Keratinocyte (primary cell): ENCODE data around the gene SHISA9. TPM values are rescaled to one million over a fixed set of nuclear protein-coding genes. Genes with fewer than 3 reads are reported as not detected.

Source experiments
- DNase-seq: peaks from one replicate; pipeline ENCODE4 v3.0.0-alpha.2; 2011; ENCODE audit warnings: low read depth, missing footprints, low spot score
- FAIRE-seq: peaks from 2 replicates; lab custom pipeline; 2011; peaks lifted over from hg19 to GRCh38; lab: Jason Lieb, UNC
- H2AFZ ChIP-seq: 2 replicates; pipeline ENCODE4 v1.6.0; 2012; ENCODE audit warnings: low read length, control low read depth, inconsistent platforms; ENCODE audit not compliant: control insufficient read depth
- H3K27ac ChIP-seq: 2 replicates; pipeline ENCODE4 v1.5.1; 2011; ENCODE audit warnings: low read length; ENCODE audit not compliant: control insufficient read depth, insufficient read depth
- H3K27me3 ChIP-seq: 3 replicates; pipeline ENCODE4 v1.6.0; 2011; ENCODE audit warnings: low read length; ENCODE audit not compliant: control insufficient read depth, insufficient read depth; ENCODE audit errors: extremely low read depth
- H3K36me3 ChIP-seq, 2 experiments: 2 replicates in 1 of 2; 3 replicates in 1 of 2; pipeline ENCODE4 v1.5.1; 2011; ENCODE audit warnings: low read length in 2 of 2, mild to moderate bottlenecking in 1 of 2; ENCODE audit not compliant: control insufficient read depth in 2 of 2, insufficient read depth in 2 of 2; ENCODE audit errors: extremely low read depth in 1 of 2
- H3K4me1 ChIP-seq: 3 replicates; pipeline ENCODE4 v1.5.1; 2011; ENCODE audit warnings: low read length; ENCODE audit not compliant: control insufficient read depth, insufficient read depth; ENCODE audit errors: extremely low read depth
- H3K4me2 ChIP-seq: 3 replicates; pipeline ENCODE4 v1.6.0; 2011; ENCODE audit warnings: low read depth, low read length; ENCODE audit not compliant: control insufficient read depth, insufficient read depth; ENCODE audit errors: extremely low read depth
- H3K4me3 ChIP-seq, 3 experiments: fragments of 200-600 bp in 1 of 3; sonication (generic) in 1 of 3; 2 replicates in 2 of 3; 3 replicates in 1 of 3; pipeline ENCODE4 v1.5.1; 2011 to 2016; ENCODE audit warnings: low read length in 3 of 3, mild to moderate bottlenecking in 3 of 3, control low read depth in 2 of 3, inconsistent platforms in 1 of 3, low read depth in 1 of 3, mixed read lengths in 1 of 3, mixed run types in 1 of 3, moderate library complexity in 1 of 3; ENCODE audit not compliant: control insufficient read depth in 2 of 3, insufficient read depth in 2 of 3; ENCODE audit errors: extremely low read depth in 1 of 3
- H3K79me2 ChIP-seq: 2 replicates; pipeline ENCODE4 v1.6.0; 2012; ENCODE audit warnings: low read length; ENCODE audit not compliant: control insufficient read depth, insufficient read depth
- H3K9ac ChIP-seq: 3 replicates; pipeline ENCODE4 v1.6.0; 2011; ENCODE audit warnings: low read length; ENCODE audit not compliant: control insufficient read depth, insufficient read depth; ENCODE audit errors: extremely low read depth
- H3K9me1 ChIP-seq: 3 replicates; pipeline ENCODE4 v1.6.0; 2011; ENCODE audit warnings: low read length; ENCODE audit not compliant: control insufficient read depth, insufficient read depth; ENCODE audit errors: extremely low read depth
- H3K9me3 ChIP-seq: 2 replicates; pipeline ENCODE4 v1.5.1; 2012; ENCODE audit warnings: low read depth, low read length; ENCODE audit not compliant: control insufficient read depth
- H4K20me1 ChIP-seq: 3 replicates; pipeline ENCODE4 v1.6.0; 2011; ENCODE audit warnings: low read length; ENCODE audit not compliant: control insufficient read depth, insufficient read depth; ENCODE audit errors: extremely low read depth
- EZH2 ChIP-seq: IDR thresholded peaks from one replicate; pipeline ENCODE4 v1.6.1; 2012; ENCODE audit warnings: inconsistent platforms, mild to moderate bottlenecking, low read length, moderate library complexity
- dilution Hi-C: fragments of 300-500 bp; cut with MboI; formaldehyde crosslinking; loops from one replicate; pipeline ENCODE4 v1.7.0; 2020; ENCODE audit warnings: low sequenced_read_pairs; ENCODE audit not compliant: extremely low pct_ligation_motif_present
- polyA plus RNA-seq, 5 experiments: library from polyadenylated mRNA; depleted of rRNA in 3 of 5; stranded (reverse) in 3 of 5; stranded (forward) in 1 of 5; unstranded in 1 of 5; fragments of >200 nt; gene quantifications; 1 replicate in 1 of 5; 2 replicates in 3 of 5; 3 replicates in 1 of 5; pipeline versions ENCODE4 v1.2.1 to v1.2.3, GENCODE V29; 2011 to 2012; ENCODE audit warnings: missing spikeins in 2 of 5, low read depth in 1 of 5, low replicate concordance in 1 of 5
- TF ChIP-seq, protein P1 (sequence below), 3 experiments: IDR thresholded peaks in 1 of 3; conservative IDR thresholded peaks in 1 of 3; optimal IDR thresholded peaks in 1 of 3; 2 replicates in 2 of 3; 3 replicates in 1 of 3; pipeline versions ENCODE3 to v1.5.1; 2011; ENCODE audit warnings: low read length in 3 of 3, mild to moderate bottlenecking in 3 of 3, moderate library complexity in 2 of 3, control low read depth in 1 of 3, inconsistent platforms in 1 of 3; ENCODE audit not compliant: insufficient read depth in 2 of 3; ENCODE audit errors: extremely low read depth in 1 of 3

SHISA9 gene
- polyA plus RNA-seq, 1 donor (not counting 4 experiments of a cell fraction or from before 2014, with no cell fraction given): 0.28 TPM

GRCh38 chr16:12874186-12874585 is 27.2 kb upstream of the SHISA9 start:
- Histone ChIP-seq H3K9me3 (no peaks in the 10 kb centered on the region), H4K20me1 (no peaks in the 10 kb centered on the region), H3K36me3 (no peaks in the 10 kb centered on the region), H3K9me1 (no peaks in the 10 kb centered on the region), H3K27me3 (no peaks in the 10 kb centered on the region), H2AFZ (no peak overlapping the region), H3K9ac (no peak overlapping the region), H3K79me2 (no peaks in the 10 kb centered on the region), H3K4me3 (no peak overlapping the region), H3K27ac (no peak overlapping the region), H3K4me1 (no peaks in the 10 kb centered on the region), H3K4me2 (no peak overlapping the region)
- DNase-seq (no peak), FAIRE-seq (no peak)
- dilution Hi-C loops: no loop called here
- TF ChIP-seq EZH2: no peak
- TF ChIP-seq, protein P1, sequence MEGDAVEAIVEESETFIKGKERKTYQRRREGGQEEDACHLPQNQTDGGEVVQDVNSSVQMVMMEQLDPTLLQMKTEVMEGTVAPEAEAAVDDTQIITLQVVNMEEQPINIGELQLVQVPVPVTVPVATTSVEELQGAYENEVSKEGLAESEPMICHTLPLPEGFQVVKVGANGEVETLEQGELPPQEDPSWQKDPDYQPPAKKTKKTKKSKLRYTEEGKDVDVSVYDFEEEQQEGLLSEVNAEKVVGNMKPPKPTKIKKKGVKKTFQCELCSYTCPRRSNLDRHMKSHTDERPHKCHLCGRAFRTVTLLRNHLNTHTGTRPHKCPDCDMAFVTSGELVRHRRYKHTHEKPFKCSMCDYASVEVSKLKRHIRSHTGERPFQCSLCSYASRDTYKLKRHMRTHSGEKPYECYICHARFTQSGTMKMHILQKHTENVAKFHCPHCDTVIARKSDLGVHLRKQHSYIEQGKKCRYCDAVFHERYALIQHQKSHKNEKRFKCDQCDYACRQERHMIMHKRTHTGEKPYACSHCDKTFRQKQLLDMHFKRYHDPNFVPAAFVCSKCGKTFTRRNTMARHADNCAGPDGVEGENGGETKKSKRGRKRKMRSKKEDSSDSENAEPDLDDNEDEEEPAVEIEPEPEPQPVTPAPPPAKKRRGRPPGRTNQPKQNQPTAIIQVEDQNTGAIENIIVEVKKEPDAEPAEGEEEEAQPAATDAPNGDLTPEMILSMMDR (optimal IDR thresholded peaks at IDR 0.05 in 1 of 3, IDR thresholded peaks at IDR 0.05 in 1 of 3, conservative IDR thresholded peaks at IDR 0.05 in 1 of 3; ENCODE audit: extremely low read depth in 1 of 3, insufficient read depth in 2 of 3, low read length in 3 of 3): no peak

DNA sequence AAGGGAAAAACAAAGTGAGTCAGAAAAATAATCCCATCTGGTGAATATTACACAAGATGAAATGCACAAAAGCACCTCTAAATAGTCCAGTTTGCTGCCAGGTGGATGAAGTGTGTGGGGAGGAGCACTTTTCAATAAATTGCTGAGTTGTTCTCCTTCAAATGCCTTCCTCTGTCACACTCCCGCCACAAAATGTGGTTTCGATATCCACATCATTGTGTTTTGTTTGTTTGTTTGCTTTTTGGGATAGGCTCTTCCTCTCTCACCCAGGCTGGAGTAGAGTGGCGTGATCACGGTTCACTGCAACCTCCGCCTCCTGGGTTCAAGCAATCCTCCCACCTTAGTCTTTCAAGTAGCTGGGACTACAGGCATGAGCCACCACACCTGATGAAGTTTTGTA is 24.6 kb upstream of the SHISA9 start:
- DNase-seq (no peak), FAIRE-seq (no peak)
- Histone ChIP-seq H4K20me1 (no peaks in the 10 kb centered on the region), H3K4me3 (no peak overlapping the region), H3K36me3 (no peaks in the 10 kb centered on the region), H3K27me3 (no peaks in the 10 kb centered on the region), H2AFZ (no peak overlapping the region), H3K27ac (no peak overlapping the region), H3K9me3 (no peaks in the 10 kb centered on the region), H3K4me2 (no peak overlapping the region), H3K4me1 (no peaks in the 10 kb centered on the region), H3K9me1 (no peaks in the 10 kb centered on the region), H3K9ac (no peak overlapping the region), H3K79me2 (no peaks in the 10 kb centered on the region)
- dilution Hi-C loops: no loop called here
- no peak for TF ChIP-seq EZH2
- TF ChIP-seq, protein P1 (optimal IDR thresholded peaks at IDR 0.05 in 1 of 3, IDR thresholded peaks at IDR 0.05 in 1 of 3, conservative IDR thresholded peaks at IDR 0.05 in 1 of 3; ENCODE audit: extremely low read depth in 1 of 3, insufficient read depth in 2 of 3, low read length in 3 of 3): no peak
